ENCODE results near the gene RDX. TPM values are rescaled to one million over a fixed set of nuclear protein-coding genes. Genes with fewer than 3 reads are reported as not detected.

RDX gene
- total RNA-seq, 1 experiment from 2014 or later: 86.6 TPM

- H3K14ac ChIP-seq (ENCODE audit: insufficient read depth, low read length): no peak overlapping the region
- H3K9me3 ChIP-seq (ENCODE audit: control insufficient read depth, low read depth, low read length): no peaks in the 10 kb centered on the region
- Mint-ChIP-seq H3K4me3 (no peak overlapping the region), H3K36me3 (ENCODE audit: insufficient read depth in 1 of 3, low read depth in 3 of 3) (peaks cover 10 to 21% (median 13%) of the 10 kb centered on the region in 3 experiments; a peak in 6 of 7 replicates), H3K4me1 (peaks cover 0 to 4% of the 10 kb centered on the region in 2 experiments; a peak in 1 of 4 replicates), H3K27me3 (ENCODE audit: low read depth) (no peaks in the 10 kb centered on the region), H3K9me3 (no peaks in the 10 kb centered on the region), H3K27ac (no peak overlapping the region; a peak in 1 of 7 replicates)
- H2AK5ac ChIP-seq (ENCODE audit: insufficient read length, low read length): no peak overlapping the region
- no peak overlapping the region for H3K56ac ChIP-seq (ENCODE audit: insufficient read length, low read depth, low read length)
- H2AFZ ChIP-seq (ENCODE audit: low read length): no peak overlapping the region
- H4K5ac ChIP-seq (ENCODE audit: insufficient read length, low read depth, low read length): no peak overlapping the region
- no peak overlapping the region for H3K9ac ChIP-seq (ENCODE audit: extremely low read depth, insufficient read length, low read length)
- H3K4me1 ChIP-seq (ENCODE audit: insufficient read depth, low read length): no peaks in the 10 kb centered on the region; the same call in 1 of the 2 replicates
- no peak overlapping the region for H3K18ac ChIP-seq (ENCODE audit: insufficient read length, low read depth, low read length)
- no peak for TF ChIP-seq CTCF (conservative IDR thresholded peaks at IDR 0.05)
- H2BK120ac ChIP-seq (ENCODE audit: low read depth, low read length, poor library complexity, severe bottlenecking): no peak overlapping the region
- WGBS (ENCODE audit: extremely low coverage, insufficient read length, low lambda C conversion rate): no CpG with 5 or more reads among the region's 9 CpGs
- no peak overlapping the region for H4K8ac ChIP-seq (replicated peaks; ENCODE audit: insufficient read length, low read depth, low read length)
- H3K79me2 ChIP-seq (ENCODE audit: insufficient read depth, low read length): no peaks in the 10 kb centered on the region
- H2BK5ac ChIP-seq (ENCODE audit: insufficient read length, low read length): no peak overlapping the region
- no peaks in the 10 kb centered on the region for H3K79me1 ChIP-seq (ENCODE audit: insufficient read depth, low read depth, low read length, poor library complexity, severe bottlenecking)
- H4K91ac ChIP-seq (ENCODE audit: insufficient read length, low read depth, low read length): no peak overlapping the region
- H3K23ac ChIP-seq (ENCODE audit: insufficient read length, low read depth, low read length): no peak overlapping the region
- H2BK20ac ChIP-seq (ENCODE audit: low read depth, low read length, poor library complexity, severe bottlenecking): no peak overlapping the region
- H3K27ac ChIP-seq (ENCODE audit: insufficient read length, low read depth, low read length): no peak overlapping the region
- H4K20me1 ChIP-seq (ENCODE audit: control insufficient read depth, insufficient read depth, insufficient read length): peaks cover 2% of the 10 kb centered on the region
- no peaks in the 10 kb centered on the region for H3K23me2 ChIP-seq (ENCODE audit: insufficient read length, low read depth, low read length, poor library complexity, severe bottlenecking)
- H3K4ac ChIP-seq (ENCODE audit: low read depth, low read length): no peak overlapping the region
- H2BK15ac ChIP-seq (ENCODE audit: low read depth, low read length): no peak overlapping the region
- H3K27me3 ChIP-seq (ENCODE audit: insufficient read depth, low read length): no peaks in the 10 kb centered on the region
- H3T11ph ChIP-seq (ENCODE audit: low read length): no peak overlapping the region
- DNase-seq: no peak
- no peak overlapping the region for H3K4me2 ChIP-seq (ENCODE audit: insufficient read depth, insufficient read length, low read length)
- no peak overlapping the region for H2BK12ac ChIP-seq (ENCODE audit: insufficient read length, low read depth, low read length)
Measured at GRCh38 chr11:110161061-110161460, 135.4 kb downstream of the RDX start.

Measured in H9 (cell line).